ENCODE results near the gene CIB2. TPM values are rescaled to one million over a fixed set of nuclear protein-coding genes. Genes with fewer than 3 reads are reported as not detected.

Gene CIB2
- total RNA-seq, 1 experiment from 2014 or later = 5.8 TPM

GRCh38 chr15:78076231-78077052 lies 54.8 kb downstream of the CIB2 start:
- ChIA-PET POLR2A (ENCODE audit: unreplicated experiment) (interaction anchor here (0.6 kb wide), 1 partner anchor 56 kb away, joined by 3 read pairs; no protein-coding TSS in a partner anchor), CTCF (interaction anchor here (0.6 kb wide), 1 partner anchor 70 kb away, joined by 3 read pairs; no protein-coding TSS in a partner anchor)
- Histone ChIP-seq H3K9me2 (ENCODE audit: insufficient read depth) (no peaks in the 10 kb centered on the region), H3K4me3 (peak overlapping the region; percentile 84), H3K36me3 (ENCODE audit: low read depth) (no peaks in the 10 kb centered on the region), H3K27me3 (ENCODE audit: insufficient read depth, low read depth) (no peaks in the 10 kb centered on the region), H4K20me1 (ENCODE audit: insufficient read depth) (no peaks in the 10 kb centered on the region), H3F3A (ENCODE audit: insufficient read depth, low read depth) (no peaks in the 10 kb centered on the region), H3K4me2 (peak overlapping the region; percentile 99), H3K79me2 (ENCODE audit: low read depth) (0 out of 2 replicates have a peak, but pooled peaks cover 15% of the 10 kb centered on the region), H3K27ac (no peak overlapping the region), H2AFZ (peak overlapping the region; percentile 97), H3K4me1 (replicated peaks; ENCODE audit: insufficient read depth) (peaks cover 17% of the 10 kb centered on the region), H3K9me3 (ENCODE audit: insufficient read depth, low read depth) (no peaks in the 10 kb centered on the region)
- intact Hi-C loops (cut with micrococcal nuclease; ENCODE audit: unreplicated experiment) = no loop called here
- DNase-seq = no peak
- no TSS peak for BruUV-seq (replicated peaks)
- no peak for TF ChIP-seq EZH2 (IDR thresholded peaks at IDR 0.05; ENCODE audit: low read depth)
- TF ChIP-seq CTCF (conservative IDR thresholded peaks at IDR 0.05) = no peak

GRCh38 chr15:78075490-78076230 lies 55.6 kb downstream of the CIB2 start:
- H3K27ac ChIP-seq = no peak overlapping the region
- H3K79me2 ChIP-seq (ENCODE audit: low read depth) = 0 out of 2 replicates have a peak, but pooled peaks cover 15% of the 10 kb centered on the region
- CTCF ChIA-PET = no interaction called here

More at GRCh38 chr15:78075490-78076230, 55.6 kb downstream of the CIB2 start:
- no peaks in the 10 kb centered on the region for H3F3A ChIP-seq (ENCODE audit: insufficient read depth, low read depth)
- H3K4me1 ChIP-seq (replicated peaks; ENCODE audit: insufficient read depth) = peaks cover 17% of the 10 kb centered on the region
- H4K20me1 ChIP-seq (ENCODE audit: insufficient read depth) = no peaks in the 10 kb centered on the region
- no peaks in the 10 kb centered on the region for H3K27me3 ChIP-seq (ENCODE audit: insufficient read depth, low read depth)
- no peaks in the 10 kb centered on the region for H3K9me3 ChIP-seq (ENCODE audit: insufficient read depth, low read depth)
- H2AFZ ChIP-seq = no peak overlapping the region
- H3K36me3 ChIP-seq (ENCODE audit: low read depth) = no peaks in the 10 kb centered on the region
- DNase-seq = peak in 1 of 2 experiments; percentile 31
- TF ChIP-seq CTCF (conservative IDR thresholded peaks at IDR 0.05) (no peak), EZH2 (IDR thresholded peaks at IDR 0.05; ENCODE audit: low read depth) (no peak)
- intact Hi-C loops (cut with micrococcal nuclease; ENCODE audit: unreplicated experiment) = loop anchor here (2.0 kb wide), 1 partner anchor 67 kb away; no protein-coding TSS in a partner anchor
- TSS peak; percentile 53 for BruUV-seq (replicated peaks)
- POLR2A ChIA-PET (ENCODE audit: unreplicated experiment) = interaction anchor here (0.6 to 0.7 kb wide), 2 partner anchors 47 to 69 kb away, joined by 5 to 8 read pairs; no protein-coding TSS in a partner anchor
- H3K4me3 ChIP-seq = no peak overlapping the region; the same call in 1 of the 2 replicates
- H3K9me2 ChIP-seq (ENCODE audit: insufficient read depth) = no peaks in the 10 kb centered on the region
- peak overlapping the region; percentile 99 for H3K4me2 ChIP-seq

Measured in PC-9 (cell line).